Heart left ventricle (tissue), 16 donors: ENCODE results near the gene ANKH. TPM values are rescaled to one million over a fixed set of nuclear protein-coding genes. Genes with fewer than 3 reads are reported as not detected.

Experiments used
- ATAC-seq, 4 donors: fragments of 200-7000 bp; cut with Tn5 transposase; one replicate each; pipeline ENCODE4 v1.9.1; 2020 to 2022; ENCODE audit warnings: moderate library complexity in 4 of 4, mild to moderate bottlenecking in 3 of 4, moderate number of reproducible peaks in 1 of 4
- DNase-seq, 5 donors: peaks; one replicate each; pipeline ENCODE4 v3.0.0-alpha.2; 2020
- H3K27ac ChIP-seq, 12 donors: fragments of 200-600 bp; sonication (generic) in 4 of 12; one replicate each; pipeline versions ENCODE4 v1.5.0 to v1.8.0; 2016 to 2022; ENCODE audit warnings: mild to moderate bottlenecking in 2 of 12
- H3K27me3 ChIP-seq, 9 donors: fragments of 200-600 bp; sonication (generic) in 2 of 9; one replicate each; pipeline versions ENCODE4 v1.5.1 to v1.8.0; 2016 to 2022; ENCODE audit warnings: mild to moderate bottlenecking in 3 of 9
- H3K36me3 ChIP-seq, 9 donors: fragments of 200-600 bp; sonication (generic) in 2 of 9; one replicate each; pipeline versions ENCODE4 v1.5.0 to v1.8.0; 2018 to 2022; ENCODE audit warnings: mild to moderate bottlenecking in 2 of 9
- H3K4me1 ChIP-seq, 12 donors: fragments of 200-600 bp; sonication (generic) in 4 of 12; one replicate each; pipeline versions ENCODE4 v1.5.0 to v1.8.0; 2016 to 2022; ENCODE audit warnings: mild to moderate bottlenecking in 3 of 12
- H3K4me3 ChIP-seq, 12 donors: fragments of 200-600 bp; sonication (generic) in 4 of 12; one replicate each; pipeline versions ENCODE4 v1.5.0 to v1.8.0; 2017 to 2022; ENCODE audit warnings: mild to moderate bottlenecking in 9 of 12, moderate library complexity in 4 of 12
- H3K9me3 ChIP-seq, 12 donors: fragments of 200-600 bp; sonication (generic) in 4 of 12; one replicate each; pipeline versions ENCODE4 v1.5.0 to v1.8.0; 2016 to 2022; ENCODE audit warnings: mild to moderate bottlenecking in 1 of 12
- POLR2A ChIP-seq, 2 donors: fragments of 450-650 bp; IDR thresholded peaks; one replicate each; pipeline ENCODE4 v1.6.1; 2017; ENCODE audit warnings: antibody characterized with exemption in 2 of 2, mild to moderate bottlenecking in 2 of 2, moderate library complexity in 2 of 2
- WGBS, 4 donors: extraction: QIAGEN DNeasy Blood & Tissue Kit in 2 of 4; methylation state at CpG; one replicate each; pipeline versions ENCODE4 v1.1.5 to v1.1.7; 2013 to 2018; 5-methylcytosine and 5-hydroxymethylcytosine counted together
- intact Hi-C, 10 donors: fragments of 100-400 bp; cut with DNase I; formaldehyde crosslinking; loops; one replicate each; pipeline versions ENCODE4 v1.11.1 to v1.14.2; 2022
- polyA plus RNA-seq, 2 donors: library from polyadenylated mRNA; stranded (reverse); fragments of 200-250 nt; gene quantifications; one replicate each; pipeline ENCODE4 v1.2.3, GENCODE V29; 2013
- total RNA-seq, 9 donors: library from RNA; depleted of rRNA in 2 of 9; stranded (reverse); fragments of >200 nt in 2 of 9; fragmentation: NEBNext Ultra II Directional in 3 of 9; extraction: Animal tissue kit (Norgen Biotek cat#: 25700) in 3 of 9; gene quantifications; one replicate each; pipeline versions ENCODE4 v1.1.0 to v1.2.4, GENCODE V29; 2016 to 2023
- TF ChIP-seq, protein P1 (sequence below), 12 donors: fragments of 200-600 bp; sonication (generic) in 4 of 12; IDR thresholded peaks; one replicate each; pipeline versions ENCODE4 v1.5.0 to v1.8.0; 2018 to 2022; ENCODE audit warnings: antibody characterized with exemption in 12 of 12, mild to moderate bottlenecking in 5 of 12
- donor health status: ischemic (EF 13 %, LVEDD 7.1; RV severe dilation, severe dysfunction).
- donor health status: healthy with polysubstance abuse.
- donor health status: DM: no; HTN: yes; CAD: no.
- donor health status: DM: no; HTN: no; CAD: no.
- donor health status: ischemic (EF 25% LVEDD 6.9; RV normal size, moderate dysfunction).
- donor health status: ischemic (EF 25% LVEDD 5.7; RV mildly dilated, moderate dysfunction).
- donor health status: healthy.
- donor health status: DM: yes; HTN: yes; CAD: no.
- donor health status: ischemic (EF 35%, LVEDD 5.7; RV mildly dilated, moderate dysfunction).
- donor health status: nonischemic (EF 11% LVEDD 7.7; RV severe dilation, severe dysfunction).
- donor health status: DM: yes; HTN: yes; CAD: no.
- donor health status: PGD.
- donor health status: ischemic (EF 29% LVEDD 5.4; RV normal size, mild dysfunction).
- donor health status: nonischemic (EF 23%, LVEDD 6.1; RV moderate dilation, normal function).

ANKH gene
- total and polyA plus RNA-seq, 11 donors, result 54.1 to 260 (median 168) TPM

DNA sequence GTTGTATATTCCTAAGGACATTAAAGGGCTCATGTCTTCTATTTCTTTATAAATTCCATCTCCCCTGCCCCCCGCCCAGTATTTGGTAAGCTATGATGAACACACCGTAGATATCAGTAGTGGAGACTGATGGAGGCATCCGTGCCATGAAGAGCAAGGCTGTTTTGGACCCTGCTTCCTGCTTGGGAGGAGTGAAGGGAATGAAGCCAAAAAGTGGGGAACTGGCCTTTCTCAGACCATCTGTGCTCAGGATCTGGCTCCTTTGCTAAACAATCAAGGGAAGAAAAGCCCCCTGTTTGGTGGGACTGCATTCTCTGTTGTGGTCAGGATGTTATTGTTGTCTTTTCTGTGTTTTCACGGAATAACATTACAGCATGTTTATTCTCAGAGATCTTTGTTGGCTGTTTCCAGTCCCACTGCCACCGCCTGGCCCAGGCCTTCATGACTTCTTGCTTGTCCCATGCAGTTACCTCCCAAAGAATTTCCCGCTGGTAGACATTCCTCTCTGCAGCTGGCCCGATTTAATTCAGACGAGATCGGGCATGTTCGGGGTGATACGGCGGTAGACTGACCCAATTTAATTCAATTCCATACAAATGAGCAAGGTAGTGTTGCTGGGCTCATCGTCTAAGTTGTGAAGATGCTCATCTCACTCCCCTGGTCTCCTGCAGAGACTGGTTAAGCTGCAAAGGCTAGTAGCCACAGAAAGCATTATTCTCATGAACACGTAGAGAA, 31.4 kb upstream of the ANKH start:
- H3K36me3 ChIP-seq, result no peaks in the 10 kb centered on the region
- no peak overlapping the region for H3K4me3 ChIP-seq
- intact Hi-C loops, result loop anchor here in 1 of 10 donors (5.0 kb wide), 1 partner anchor 34 kb away; no protein-coding TSS in a partner anchor
- WGBS, 4 donors, result 65 to 73% (median 68%) methylated on average over 14 of the region's 14 CpGs
- H3K27me3 ChIP-seq, result no peaks in the 10 kb centered on the region
- peak overlapping the region in 3 of 12 donors; percentile 6 to 15 (median 13) for H3K27ac ChIP-seq
- H3K4me1 ChIP-seq, result peaks cover 0 to 39% (median 25%) of the 10 kb centered on the region in 12 donors
- DNase-seq (no peak), ATAC-seq (no peak)
- H3K9me3 ChIP-seq, result no peaks in the 10 kb centered on the region
- TF ChIP-seq, protein P1, sequence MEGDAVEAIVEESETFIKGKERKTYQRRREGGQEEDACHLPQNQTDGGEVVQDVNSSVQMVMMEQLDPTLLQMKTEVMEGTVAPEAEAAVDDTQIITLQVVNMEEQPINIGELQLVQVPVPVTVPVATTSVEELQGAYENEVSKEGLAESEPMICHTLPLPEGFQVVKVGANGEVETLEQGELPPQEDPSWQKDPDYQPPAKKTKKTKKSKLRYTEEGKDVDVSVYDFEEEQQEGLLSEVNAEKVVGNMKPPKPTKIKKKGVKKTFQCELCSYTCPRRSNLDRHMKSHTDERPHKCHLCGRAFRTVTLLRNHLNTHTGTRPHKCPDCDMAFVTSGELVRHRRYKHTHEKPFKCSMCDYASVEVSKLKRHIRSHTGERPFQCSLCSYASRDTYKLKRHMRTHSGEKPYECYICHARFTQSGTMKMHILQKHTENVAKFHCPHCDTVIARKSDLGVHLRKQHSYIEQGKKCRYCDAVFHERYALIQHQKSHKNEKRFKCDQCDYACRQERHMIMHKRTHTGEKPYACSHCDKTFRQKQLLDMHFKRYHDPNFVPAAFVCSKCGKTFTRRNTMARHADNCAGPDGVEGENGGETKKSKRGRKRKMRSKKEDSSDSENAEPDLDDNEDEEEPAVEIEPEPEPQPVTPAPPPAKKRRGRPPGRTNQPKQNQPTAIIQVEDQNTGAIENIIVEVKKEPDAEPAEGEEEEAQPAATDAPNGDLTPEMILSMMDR (IDR thresholded peaks at IDR 0.05), result no peak
- no peak for TF ChIP-seq POLR2A (IDR thresholded peaks at IDR 0.05)

DNA sequence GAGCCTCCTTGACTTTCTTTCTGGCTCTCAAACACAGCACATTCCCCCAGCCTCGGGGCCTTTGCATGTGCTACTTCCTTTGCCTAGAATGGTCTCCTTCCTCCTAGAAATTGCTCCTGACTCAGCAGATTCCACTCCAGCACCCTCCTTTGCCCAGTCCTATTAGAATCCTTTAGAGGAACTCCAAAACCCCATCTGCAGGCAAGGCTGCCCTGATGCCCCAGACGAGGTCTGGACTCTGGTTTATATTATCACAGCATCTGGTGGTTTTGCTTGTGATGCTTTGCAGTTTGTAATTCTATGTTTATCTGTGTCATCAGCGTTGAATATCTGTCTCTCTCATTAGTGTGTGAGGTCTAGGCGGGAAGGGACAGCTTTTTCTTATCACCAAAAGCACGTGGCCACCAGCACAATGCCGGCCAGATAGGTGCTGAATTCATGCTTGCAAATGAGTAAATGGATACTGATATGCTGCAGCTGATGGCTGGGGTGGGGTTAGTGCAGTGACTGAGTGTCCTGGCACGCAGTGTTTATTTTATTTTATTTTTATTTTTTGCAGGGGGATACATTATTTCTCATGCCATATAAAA, 30.0 kb upstream of the ANKH start:
- TF ChIP-seq, protein P1 (IDR thresholded peaks at IDR 0.05), result no peak
- no peak for TF ChIP-seq POLR2A (IDR thresholded peaks at IDR 0.05)
- Histone ChIP-seq H3K4me1 (peaks cover 0 to 36% (median 24%) of the 10 kb centered on the region in 12 donors), H3K27ac (peak overlapping the region; percentile 14 to 82 (median 66)), H3K36me3 (no peaks in the 10 kb centered on the region), H3K27me3 (no peaks in the 10 kb centered on the region), H3K4me3 (no peak overlapping the region), H3K9me3 (no peaks in the 10 kb centered on the region)
- WGBS, 4 donors, result 17 to 28% (median 25%) methylated on average over 7 of the region's 7 CpGs
- DNase-seq (peak in 3 of 5 donors; percentile 30 to 63 (median 41)), ATAC-seq (peak; percentile 21 to 58 (median 57))
- intact Hi-C loops, result loop anchor here in 1 of 10 donors (5.0 kb wide), 1 partner anchor 36 kb away; no protein-coding TSS in a partner anchor

DNA sequence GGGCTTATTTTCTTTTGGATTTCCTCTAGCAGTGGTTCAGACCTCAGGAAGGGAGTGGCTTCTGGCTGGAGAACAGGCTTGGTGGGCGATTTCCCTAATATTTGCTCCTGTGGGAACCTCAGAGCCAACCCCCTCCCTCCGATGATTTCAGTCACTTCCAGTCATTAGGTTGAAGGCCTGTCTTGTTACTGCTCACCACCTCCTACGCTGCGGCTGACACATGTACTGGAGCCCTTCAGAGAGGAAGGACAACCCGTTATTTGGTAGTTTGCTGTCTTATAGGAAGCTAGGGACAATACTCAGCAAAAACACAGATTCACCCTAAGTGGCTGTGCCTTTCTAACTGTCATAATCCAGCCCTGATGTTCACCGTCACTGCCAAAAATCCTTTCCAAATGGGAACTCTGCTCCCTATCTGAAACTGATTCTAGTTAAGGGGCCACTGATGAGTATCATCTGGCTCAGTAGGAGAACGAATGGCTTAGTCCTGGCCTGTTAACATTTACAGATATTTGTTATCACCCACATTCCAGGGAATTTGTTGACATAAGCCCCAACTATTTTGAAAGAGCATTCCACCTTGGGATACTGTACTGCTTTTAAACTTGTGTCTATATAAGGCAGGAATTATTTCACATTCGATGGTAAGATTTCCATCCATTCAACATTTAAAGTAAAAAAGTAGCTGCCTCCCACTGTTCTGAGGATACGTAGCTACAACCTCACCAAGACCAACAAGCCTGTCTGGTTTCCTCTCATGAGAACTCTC, 29.3 kb upstream of the ANKH start:
- Histone ChIP-seq H3K27me3 (no peaks in the 10 kb centered on the region), H3K4me1 (peaks cover 0 to 36% (median 24%) of the 10 kb centered on the region in 12 donors), H3K9me3 (no peaks in the 10 kb centered on the region), H3K4me3 (no peak overlapping the region), H3K27ac (peak overlapping the region; percentile 14 to 82 (median 66)), H3K36me3 (no peaks in the 10 kb centered on the region)
- WGBS, 4 donors, result 34 to 67% (median 39%) methylated on average over 9 of the region's 9 CpGs
- peak in 4 of 5 donors; percentile 65 to 85 (median 77) for DNase-seq
- peak; percentile 89 to 93 (median 92) for ATAC-seq
- no peak for TF ChIP-seq POLR2A (IDR thresholded peaks at IDR 0.05)
- TF ChIP-seq, protein P1 (IDR thresholded peaks at IDR 0.05), result no peak
- intact Hi-C loops, result loop anchor here in 1 of 10 donors (5.0 kb wide), 1 partner anchor 36 kb away; no protein-coding TSS in a partner anchor
